HCT116 (cell line): ENCODE measurements around the gene LHX2. TPM values are rescaled to one million over a fixed set of nuclear protein-coding genes. Genes with fewer than 3 reads are reported as not detected.

ENCODE experiments used
- ATAC-seq: fragments of 200-7000 bp; cut with Tn5 transposase; 2 replicates; pipeline ENCODE4 v1.9.1; 2020; ENCODE audit warnings: mild to moderate bottlenecking, moderate library complexity
- BruUV-seq: library from RNA; stranded (reverse); fragments of 400-500 nt; replicated peaks from 2 replicates; lab custom pipeline; 2021; lab: Mats Ljungman, UMichigan
- CTCF ChIA-PET: fragments of 300-600 bp; sonication (Branson Sonifier 250); formaldehyde crosslinking; loops from one replicate; lab custom pipeline; 2021; ENCODE audit warnings: antibody characterized with exemption; lab: Charles Lee
- POLR2A ChIA-PET: fragments of 300-600, 350-600 bp; sonication (Branson Sonifier 250); formaldehyde crosslinking; loops from one replicate; lab custom pipeline; 2021; ENCODE audit warnings: antibody characterized with exemption; lab: Charles Lee
- RAD21 ChIA-PET, 2 experiments: fragments of 300-600 bp; sonication (Branson Sonifier 250); formaldehyde crosslinking; loops; one replicate each; lab custom pipeline; 2023; ENCODE audit warnings: low total read pairs in 2 of 2; ENCODE audit not compliant: uncharacterized antibody in 2 of 2, unreplicated experiment in 2 of 2, low non-redundant PET in 1 of 2; lab: Charles Lee
- DNase-seq: peaks from one replicate; pipeline ENCODE4 v3.0.0-alpha.2; 2010; ENCODE audit warnings: low read depth, low spot score
- H2AFZ ChIP-seq: fragments of 200-600 bp; shearing (Covaris generic), sonication (generic); 2 replicates; pipeline ENCODE4 v1.6.1; 2017; ENCODE audit warnings: low read depth, mixed run types, mixed read lengths, antibody characterized with exemption, low read length; ENCODE audit not compliant: poor library complexity, severe bottlenecking
- H3K27ac ChIP-seq: 2 replicates; pipeline ENCODE4 v1.5.1; 2012; ENCODE audit warnings: low read depth, low read length
- H3K27me3 ChIP-seq: fragments of 200-600 bp; sonication (generic); 2 replicates; pipeline ENCODE4 v1.6.1; 2016; ENCODE audit warnings: mixed run types, low read length, mixed read lengths; ENCODE audit not compliant: insufficient read depth
- H3K36me3 ChIP-seq, 2 experiments: fragments of 200-500 bp in 1 of 2; fragments of 200-600 bp in 1 of 2; sonication (Bioruptor generic) in 1 of 2; sonication (generic) in 1 of 2; 2 replicates each; pipeline versions ENCODE4 v1.5.1 to v1.6.1; 2014 to 2016; ENCODE audit warnings: low read length in 2 of 2, inconsistent platforms in 1 of 2, mixed read lengths in 1 of 2, mixed run types in 1 of 2; ENCODE audit not compliant: insufficient read depth in 2 of 2, control insufficient read depth in 1 of 2
- H3K4me1 ChIP-seq, 2 experiments: fragments of 200-600 bp in 1 of 2; sonication (generic) in 1 of 2; 2 replicates each; pipeline versions ENCODE4 v1.5.1 to v1.6.1; 2012 to 2017; ENCODE audit warnings: low read length in 2 of 2, inconsistent platforms in 1 of 2, mild to moderate bottlenecking in 1 of 2, mixed read lengths in 1 of 2, mixed run types in 1 of 2, moderate library complexity in 1 of 2; ENCODE audit not compliant: insufficient read depth in 2 of 2, control insufficient read depth in 1 of 2
- H3K4me2 ChIP-seq: fragments of 200-600 bp; sonication (generic); 2 replicates; pipeline ENCODE4 v1.6.1; 2017; ENCODE audit warnings: mixed run types, low read length, mixed read lengths
- H3K4me3 ChIP-seq, 2 experiments: fragments of 200-600 bp in 1 of 2; sonication (generic) in 1 of 2; replicated peaks in 1 of 2; 2 replicates each; pipeline ENCODE4 v1.5.1; 2011 to 2016; ENCODE audit warnings: low read length in 2 of 2, control low read depth in 1 of 2, low read depth in 1 of 2, mild to moderate bottlenecking in 1 of 2, mixed read lengths in 1 of 2, mixed run types in 1 of 2
- H3K79me2 ChIP-seq: fragments of 200-600 bp; sonication (generic); 2 replicates; pipeline ENCODE4 v1.6.1; 2017; ENCODE audit warnings: mild to moderate bottlenecking, mixed run types, low read length, moderate library complexity, mixed read lengths; ENCODE audit not compliant: insufficient read depth
- H3K9ac ChIP-seq: fragments of 200-600 bp; sonication (generic); 2 replicates; pipeline ENCODE4 v1.6.1; 2016; ENCODE audit warnings: low read length, mixed read lengths
- H3K9me2 ChIP-seq: fragments of 200-600 bp; sonication (generic), shearing (Covaris generic); 2 replicates; pipeline ENCODE4 v1.6.1; 2017; ENCODE audit warnings: mixed run types, mild to moderate bottlenecking, moderate library complexity; ENCODE audit not compliant: insufficient read depth
- H3K9me3 ChIP-seq, 2 experiments: fragments of 200-500 bp in 1 of 2; fragments of 200-600 bp in 1 of 2; sonication (Bioruptor generic) in 1 of 2; sonication (generic) in 1 of 2; 2 replicates each; pipeline ENCODE4 v1.6.1; 2014 to 2017; ENCODE audit warnings: low read length in 2 of 2, mixed read lengths in 2 of 2, inconsistent platforms in 1 of 2, low read depth in 1 of 2, mild to moderate bottlenecking in 1 of 2, mixed run types in 1 of 2, moderate library complexity in 1 of 2; ENCODE audit not compliant: control insufficient read depth in 1 of 2, insufficient read depth in 1 of 2
- H4K20me1 ChIP-seq: fragments of 200-600 bp; sonication (generic), shearing (Covaris generic); 2 replicates; pipeline ENCODE4 v1.6.1; 2017; ENCODE audit warnings: mixed run types, mild to moderate bottlenecking, moderate library complexity; ENCODE audit not compliant: insufficient read depth
- CBX3 ChIP-seq: IDR thresholded peaks from 2 replicates; pipeline ENCODE4 v1.6.1; 2012; ENCODE audit warnings: low read depth
- EGR1 ChIP-seq: IDR thresholded peaks from 2 replicates; pipeline ENCODE4 v1.6.1; 2012; ENCODE audit warnings: low read depth
- ELF1 ChIP-seq: IDR thresholded peaks from 2 replicates; pipeline ENCODE4 v1.6.1; 2012; ENCODE audit warnings: low read depth, borderline replicate concordance
- EZH2 ChIP-seq: fragments of 200-600 bp; sonication (generic); IDR thresholded peaks from 2 replicates; pipeline ENCODE4 v1.6.1; 2017; ENCODE audit warnings: antibody characterized with exemption, mixed run types
- FOSL1 ChIP-seq: IDR thresholded peaks from 2 replicates; pipeline ENCODE4 v1.6.1; 2012; ENCODE audit warnings: low read depth
- JUND ChIP-seq: IDR thresholded peaks from 2 replicates; pipeline ENCODE4 v1.6.1; 2012
- POLR2A ChIP-seq: IDR thresholded peaks from 2 replicates; pipeline ENCODE4 v1.7.0; 2011; ENCODE audit warnings: borderline replicate concordance; ENCODE audit not compliant: insufficient read depth, insufficient read length; ENCODE audit errors: extremely low read depth
- RAD21 ChIP-seq: IDR thresholded peaks from 2 replicates; pipeline ENCODE4 v1.6.1; 2012; ENCODE audit warnings: low read depth, mild to moderate bottlenecking
- REST ChIP-seq: IDR thresholded peaks from 2 replicates; pipeline ENCODE4 v1.6.1; 2012; ENCODE audit warnings: low read depth
- SIN3A ChIP-seq: IDR thresholded peaks from 2 replicates; pipeline ENCODE4 v1.6.1; 2012; ENCODE audit warnings: low read depth
- SP1 ChIP-seq: IDR thresholded peaks from 2 replicates; pipeline ENCODE4 v1.6.1; 2012; ENCODE audit warnings: low read depth
- SRF ChIP-seq: IDR thresholded peaks from 2 replicates; pipeline ENCODE4 v1.6.1; 2012; ENCODE audit warnings: low read depth
- TCF7L2 ChIP-seq: IDR thresholded peaks from 2 replicates; pipeline ENCODE4 v1.7.0; 2011; ENCODE audit warnings: borderline replicate concordance, inconsistent platforms; ENCODE audit not compliant: insufficient read depth, insufficient read length; ENCODE audit errors: extremely low read depth
- YY1 ChIP-seq: IDR thresholded peaks from 2 replicates; pipeline ENCODE4 v1.6.1; 2011; ENCODE audit warnings: low read length, low read depth, moderate library complexity, mild to moderate bottlenecking; ENCODE audit not compliant: insufficient replicate concordance; ENCODE audit errors: extremely low read depth
- ZBTB33 ChIP-seq: IDR thresholded peaks from 2 replicates; pipeline ENCODE4 v1.6.1; 2011; ENCODE audit warnings: mild to moderate bottlenecking, low read length, moderate library complexity; ENCODE audit not compliant: insufficient replicate concordance; ENCODE audit errors: extremely low read depth
- ZNF274 ChIP-seq: fragments of 200-500 bp; sonication (Bioruptor generic); IDR thresholded peaks from 2 replicates; pipeline ENCODE4 v1.6.1; 2014; ENCODE audit warnings: mild to moderate bottlenecking, low read depth, low read length, inconsistent platforms
- intact Hi-C: fragments of 100-400 bp; cut with micrococcal nuclease; formaldehyde crosslinking; loops from 2 replicates; pipeline ENCODE4 v1.10.0; 2022
- total RNA-seq: library from RNA; stranded (reverse); gene quantifications from one replicate; pipeline ENCODE4 v1.2.1, GENCODE V29; 2021; ENCODE audit not compliant: unreplicated experiment
- TF ChIP-seq, protein P1 (sequence below), 3 experiments: fragments of 200-600 bp in 1 of 3; sonication (generic) in 1 of 3; IDR thresholded peaks in 2 of 3; conservative IDR thresholded peaks in 1 of 3; 2 replicates each; pipeline ENCODE4 v1.5.1; 2012 to 2017; ENCODE audit warnings: low read depth in 2 of 3, low read length in 2 of 3, antibody characterized with exemption in 1 of 3, borderline replicate concordance in 1 of 3, control low read depth in 1 of 3, mild to moderate bottlenecking in 1 of 3, mixed read lengths in 1 of 3, mixed run types in 1 of 3, moderate library complexity in 1 of 3; ENCODE audit not compliant: insufficient read depth in 1 of 3

LHX2 gene
- total RNA-seq, 1 experiment from 2014 or later = 10.2 TPM

DNA sequence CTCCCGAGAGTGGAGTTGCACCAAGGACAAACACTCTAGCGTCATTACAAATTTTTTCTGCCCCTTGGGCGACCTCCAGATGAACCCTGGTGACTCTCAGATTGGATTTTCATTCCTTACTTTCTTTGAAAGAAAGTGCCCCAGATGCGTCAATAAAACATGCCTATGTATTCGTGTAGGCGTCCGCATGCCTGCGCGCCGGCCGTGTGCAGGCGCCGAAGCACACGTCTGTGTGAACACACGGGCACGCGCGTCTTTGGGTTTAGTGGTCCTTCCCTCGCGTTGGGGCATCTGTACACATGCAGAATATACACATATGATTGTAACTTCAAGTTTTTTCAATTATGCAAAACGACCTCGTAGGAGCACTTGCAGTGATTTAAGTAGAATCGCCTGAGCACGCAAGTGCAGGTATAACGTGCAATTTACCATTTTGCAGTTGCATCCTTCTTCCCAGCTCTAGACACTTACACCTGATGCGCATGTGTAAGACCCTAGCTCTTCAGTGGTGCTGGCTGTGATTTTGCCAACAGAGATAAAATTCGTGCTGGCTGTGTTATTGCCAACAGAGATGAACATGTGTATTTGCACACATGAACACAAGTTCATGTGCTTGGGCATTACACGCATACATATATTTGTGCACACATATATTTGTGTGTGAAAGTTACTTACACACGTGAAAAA, 1.9 kb upstream of the LHX2 start:
- H3K9me2 ChIP-seq = no peaks in the 10 kb centered on the region
- ChIA-PET RAD21 (no interaction called here), POLR2A (no interaction called here), CTCF (no interaction called here)
- BruUV-seq = no TSS peak
- H3K9me3 ChIP-seq = no peaks in the 10 kb centered on the region
- ATAC-seq = no peak
- H3K4me2 ChIP-seq = no peak overlapping the region
- H2AFZ ChIP-seq = no peak overlapping the region
- peaks cover 4 to 45% of the 10 kb centered on the region in 2 experiments; a peak in 3 of 4 replicates for H3K4me1 ChIP-seq
- H3K4me3 ChIP-seq = no peak overlapping the region
- H4K20me1 ChIP-seq = no peaks in the 10 kb centered on the region
- H3K9ac ChIP-seq = no peak overlapping the region
- no peaks in the 10 kb centered on the region for H3K36me3 ChIP-seq
- no peak for DNase-seq
- H3K27ac ChIP-seq = no peak overlapping the region
- peaks cover 44% of the 10 kb centered on the region for H3K27me3 ChIP-seq
- no peaks in the 10 kb centered on the region for H3K79me2 ChIP-seq
- no peak for TF ChIP-seq CBX3
- TF ChIP-seq ELF1 = no peak
- TF ChIP-seq REST = no peak
- no peak for TF ChIP-seq POLR2A
- no peak for TF ChIP-seq ZBTB33
- no peak for TF ChIP-seq SIN3A
- TF ChIP-seq SRF = no peak
- TF ChIP-seq FOSL1 = no peak
- no peak for TF ChIP-seq EGR1
- TF ChIP-seq ZNF274 = no peak
- TF ChIP-seq SP1 = no peak
- no peak for TF ChIP-seq YY1
- TF ChIP-seq TCF7L2 = no peak
- TF ChIP-seq, protein P1, sequence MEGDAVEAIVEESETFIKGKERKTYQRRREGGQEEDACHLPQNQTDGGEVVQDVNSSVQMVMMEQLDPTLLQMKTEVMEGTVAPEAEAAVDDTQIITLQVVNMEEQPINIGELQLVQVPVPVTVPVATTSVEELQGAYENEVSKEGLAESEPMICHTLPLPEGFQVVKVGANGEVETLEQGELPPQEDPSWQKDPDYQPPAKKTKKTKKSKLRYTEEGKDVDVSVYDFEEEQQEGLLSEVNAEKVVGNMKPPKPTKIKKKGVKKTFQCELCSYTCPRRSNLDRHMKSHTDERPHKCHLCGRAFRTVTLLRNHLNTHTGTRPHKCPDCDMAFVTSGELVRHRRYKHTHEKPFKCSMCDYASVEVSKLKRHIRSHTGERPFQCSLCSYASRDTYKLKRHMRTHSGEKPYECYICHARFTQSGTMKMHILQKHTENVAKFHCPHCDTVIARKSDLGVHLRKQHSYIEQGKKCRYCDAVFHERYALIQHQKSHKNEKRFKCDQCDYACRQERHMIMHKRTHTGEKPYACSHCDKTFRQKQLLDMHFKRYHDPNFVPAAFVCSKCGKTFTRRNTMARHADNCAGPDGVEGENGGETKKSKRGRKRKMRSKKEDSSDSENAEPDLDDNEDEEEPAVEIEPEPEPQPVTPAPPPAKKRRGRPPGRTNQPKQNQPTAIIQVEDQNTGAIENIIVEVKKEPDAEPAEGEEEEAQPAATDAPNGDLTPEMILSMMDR (IDR thresholded peaks at IDR 0.05 in 2 of 3, conservative IDR thresholded peaks at IDR 0.05 in 1 of 3; ENCODE audit: borderline replicate concordance in 1 of 3, insufficient read depth in 1 of 3, low read depth in 2 of 3, low read length in 2 of 3) = no peak
- no peak for TF ChIP-seq EZH2
- TF ChIP-seq JUND = no peak
- TF ChIP-seq RAD21 = no peak
- intact Hi-C loops = no loop called here
